ENCODE measurements around the gene ADGRV1. TPM values are rescaled to one million over a fixed set of nuclear protein-coding genes. Genes with fewer than 3 reads are reported as not detected.

ADGRV1 gene
- total RNA-seq, 2 donors from 2014 or later, result 1.4 TPM; not detected in 1

- ATAC-seq (ENCODE audit: insufficient number of reproducible peaks, low FRiP score, low read depth) (no peak), DNase-seq (ENCODE audit: low spot score) (no peak)
Measured at GRCh38 chr5:90878081-90878480, 319.5 kb downstream of the ADGRV1 start.

GRCh38 chr5:90878549-90879196 is 320.1 kb downstream of the ADGRV1 start:
- Histone ChIP-seq H3K4me1 (ENCODE audit: control insufficient read depth in 1 of 2, low read depth in 2 of 2) (peaks cover 5 to 14% of the 10 kb centered on the region in 2 donors), H3K4me3 (no peak overlapping the region), H3K27ac (peak overlapping the region in 1 of 2 donors; percentile 1), H3K27me3 (replicated peaks; ENCODE audit: insufficient read depth) (no peaks in the 10 kb centered on the region), H3K9me3 (no peaks in the 10 kb centered on the region), H3K36me3 (no peaks in the 10 kb centered on the region)
- TF ChIP-seq CTCF (IDR thresholded peaks at IDR 0.05), result no peak
- DNase-seq (ENCODE audit: low spot score) (no peak), ATAC-seq (ENCODE audit: insufficient number of reproducible peaks, low FRiP score, low read depth) (peak; percentile 85)

More at GRCh38 chr5:90878081-90878480, 319.5 kb downstream of the ADGRV1 start:
- no peaks in the 10 kb centered on the region for H3K27me3 ChIP-seq (replicated peaks; ENCODE audit: insufficient read depth)
- peak overlapping the region in 1 of 2 donors; percentile 1 for H3K27ac ChIP-seq
- H3K9me3 ChIP-seq, result no peaks in the 10 kb centered on the region
- H3K4me1 ChIP-seq (ENCODE audit: control insufficient read depth in 1 of 2, low read depth in 2 of 2), result peaks cover 5 to 20% of the 10 kb centered on the region in 2 donors
- no peak overlapping the region for H3K4me3 ChIP-seq
- TF ChIP-seq CTCF (IDR thresholded peaks at IDR 0.05), result no peak
- no peaks in the 10 kb centered on the region for H3K36me3 ChIP-seq

DNA sequence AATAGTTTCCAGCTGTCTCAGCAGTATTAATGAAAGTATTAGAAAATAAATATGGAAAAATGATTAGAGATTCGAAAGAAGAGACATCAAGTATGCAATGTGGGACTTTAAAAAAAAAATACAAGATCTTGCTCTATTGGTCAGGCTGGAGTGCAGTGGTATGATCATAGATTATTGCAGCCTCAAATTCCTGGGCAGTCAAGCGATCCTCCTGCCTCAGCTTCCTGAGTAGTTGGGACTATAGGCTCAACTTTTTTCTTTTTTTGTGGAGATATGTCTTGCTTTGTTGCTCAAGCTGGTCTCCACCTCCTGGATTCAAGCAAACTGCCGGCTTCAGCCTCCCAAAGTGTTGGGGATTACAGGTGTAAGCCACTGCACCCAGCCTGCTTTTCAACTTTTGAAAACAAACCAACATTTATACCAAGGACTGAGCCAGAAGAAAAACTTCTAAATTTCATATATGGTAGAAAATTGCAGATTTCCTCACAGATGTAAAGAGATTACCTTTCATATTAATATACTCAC is 323.1 kb downstream of the ADGRV1 start:
- ATAC-seq (ENCODE audit: insufficient number of reproducible peaks, low FRiP score, low read depth), result no peak

DNA sequence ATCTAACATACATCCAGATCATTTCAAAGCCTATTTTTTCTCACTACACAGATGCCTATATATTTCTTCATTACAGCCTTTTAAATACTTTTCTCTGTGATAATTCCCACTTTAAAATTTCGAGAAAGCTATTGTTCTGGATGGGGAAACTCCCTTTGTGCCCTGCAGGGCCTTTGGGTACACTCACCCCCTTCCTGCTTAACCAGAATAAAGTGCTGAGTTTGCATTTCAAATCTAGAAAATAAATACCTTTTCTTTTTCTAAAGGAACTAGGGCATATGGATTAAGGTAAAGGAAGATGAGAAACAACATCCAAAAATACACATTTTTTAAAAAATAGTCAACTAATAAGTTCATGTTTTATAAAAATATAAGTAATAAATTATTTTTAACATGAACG is 323.9 kb downstream of the ADGRV1 start:
- DNase-seq (ENCODE audit: low spot score) (no peak), ATAC-seq (ENCODE audit: insufficient number of reproducible peaks, low FRiP score, low read depth) (no peak)
- no peak for TF ChIP-seq CTCF (IDR thresholded peaks at IDR 0.05)
- no peaks in the 10 kb centered on the region for H3K9me3 ChIP-seq
- peaks cover 5 to 11% of the 10 kb centered on the region in 2 donors for H3K4me1 ChIP-seq (ENCODE audit: control insufficient read depth in 1 of 2, low read depth in 2 of 2)
- no peaks in the 10 kb centered on the region for H3K27me3 ChIP-seq (replicated peaks; ENCODE audit: insufficient read depth)
- H3K27ac ChIP-seq, result no peak overlapping the region
- H3K36me3 ChIP-seq, result no peaks in the 10 kb centered on the region
- no peak overlapping the region for H3K4me3 ChIP-seq

More for the DNA sequence above, 323.1 kb downstream of the ADGRV1 start:
- peaks cover 5 to 11% of the 10 kb centered on the region in 2 donors for H3K4me1 ChIP-seq (ENCODE audit: control insufficient read depth in 1 of 2, low read depth in 2 of 2)
- no peaks in the 10 kb centered on the region for H3K9me3 ChIP-seq
- no peak for TF ChIP-seq CTCF (IDR thresholded peaks at IDR 0.05)
- H3K27me3 ChIP-seq (replicated peaks; ENCODE audit: insufficient read depth), result no peaks in the 10 kb centered on the region
- H3K36me3 ChIP-seq, result no peaks in the 10 kb centered on the region
- H3K4me3 ChIP-seq, result no peak overlapping the region
- H3K27ac ChIP-seq, result no peak overlapping the region
- no peak for DNase-seq (ENCODE audit: low spot score)

GRCh38 chr5:90885180-90885868 is 326.7 kb downstream of the ADGRV1 start:
- peaks cover 5 to 18% of the 10 kb centered on the region in 2 donors for H3K4me1 ChIP-seq (ENCODE audit: control insufficient read depth in 1 of 2, low read depth in 2 of 2)
- H3K4me3 ChIP-seq, result no peak overlapping the region
- TF ChIP-seq CTCF (IDR thresholded peaks at IDR 0.05), result no peak

More at GRCh38 chr5:90885180-90885868, 326.7 kb downstream of the ADGRV1 start:
- ATAC-seq (ENCODE audit: insufficient number of reproducible peaks, low FRiP score, low read depth) (no peak), DNase-seq (ENCODE audit: low spot score) (no peak)
- no peak overlapping the region for H3K27ac ChIP-seq
- H3K27me3 ChIP-seq (replicated peaks; ENCODE audit: insufficient read depth), result no peaks in the 10 kb centered on the region
- no peaks in the 10 kb centered on the region for H3K9me3 ChIP-seq
- no peaks in the 10 kb centered on the region for H3K36me3 ChIP-seq
